ENCODE data around the gene CHL1.

- no peak for TF ChIP-seq CTCF (conservative IDR thresholded peaks at IDR 0.05)
- TF ChIP-seq EZH2 (IDR thresholded peaks at IDR 0.05; ENCODE audit: low read depth), result no peak
Observed at GRCh38 chr3:260898-261297, 64.3 kb downstream of the CHL1 start.
